ENCODE measurements around the gene NOVA1. TPM values are rescaled to one million over a fixed set of nuclear protein-coding genes. Genes with fewer than 3 reads are reported as not detected.

Gene NOVA1
- total and polyA plus RNA-seq, 2 donors (not counting 3 experiments of a cell fraction or from before 2014, with no cell fraction given), result 2.7 to 3.3 TPM

- H3K27ac ChIP-seq (ENCODE audit: insufficient read depth, low read depth, low read length), result no peak overlapping the region
- H3K9ac ChIP-seq (replicated peaks; ENCODE audit: extremely low read depth, insufficient read depth, low read length), result no peak overlapping the region
- H3K36me3 ChIP-seq (ENCODE audit: control insufficient read depth in 2 of 2, extremely low read depth in 1 of 2, insufficient read depth in 2 of 2, low read length in 2 of 2), result no peaks in the 10 kb centered on the region
- H3K9me1 ChIP-seq (replicated peaks; ENCODE audit: control insufficient read depth, extremely low read depth, insufficient read depth, low read length), result no peaks in the 10 kb centered on the region
- no peak overlapping the region for H3K4me2 ChIP-seq (ENCODE audit: insufficient read depth, low read length)
- DNase-seq (ENCODE audit: low read depth, low spot score) (no peak), FAIRE-seq (no peak)
- POLR2A ChIA-PET, result no interaction called here
- H2AFZ ChIP-seq (ENCODE audit: low read depth, low read length), result no peak overlapping the region
- no peaks in the 10 kb centered on the region for H3K27me3 ChIP-seq (ENCODE audit: control insufficient read depth in 2 of 2, insufficient read depth in 2 of 2, low read length in 2 of 2)
- H3K9me3 ChIP-seq (replicated peaks; ENCODE audit: control insufficient read depth, insufficient read depth, low read length), result no peaks in the 10 kb centered on the region
- no TSS peak for BruUV-seq (replicated peaks)
- no peaks in the 10 kb centered on the region for H4K20me1 ChIP-seq (replicated peaks; ENCODE audit: control insufficient read depth, extremely low read depth, insufficient read depth, low read length)
- TF ChIP-seq POLR2AphosphoS5 (IDR thresholded peaks at IDR 0.05; ENCODE audit: insufficient read depth, low read depth, low read length), result no peak
- TF ChIP-seq MYC (IDR thresholded peaks at IDR 0.05; ENCODE audit: low read depth, low read length), result no peak
- no peak for TF ChIP-seq POLR2A (IDR thresholded peaks at IDR 0.05; ENCODE audit: low read depth, low read length)
- TF ChIP-seq MAX (IDR thresholded peaks at IDR 0.05; ENCODE audit: insufficient read depth, insufficient read length), result no peak
- TF ChIP-seq FOS (IDR thresholded peaks at IDR 0.05; ENCODE audit: borderline replicate concordance, insufficient read depth, low read length), result no peak
- TF ChIP-seq GATA2 (IDR thresholded peaks at IDR 0.05; ENCODE audit: insufficient read depth, insufficient read length, low read depth, low read length), result no peak
- no peak for TF ChIP-seq JUN (IDR thresholded peaks at IDR 0.05; ENCODE audit: borderline replicate concordance, insufficient read depth, insufficient read length, low read depth)
- TF ChIP-seq CTCF (IDR thresholded peaks at IDR 0.05; ENCODE audit: extremely low read depth in 1 of 2, insufficient read depth in 1 of 2, low read depth in 1 of 2, low read length in 2 of 2), result no peak
- no peak for TF ChIP-seq EZH2 (IDR thresholded peaks at IDR 0.05; ENCODE audit: borderline replicate concordance, low read depth, low read length, severe bottlenecking)
- no peak overlapping the region for H3K4me3 ChIP-seq (replicated peaks in 1 of 3; ENCODE audit: insufficient read depth in 1 of 3, low read depth in 1 of 3, low read length in 3 of 3)
- CTCF ChIA-PET, result no interaction called here
- no peaks in the 10 kb centered on the region for H3K79me2 ChIP-seq (ENCODE audit: control insufficient read depth, insufficient read depth, low read length)
- H3K4me1 ChIP-seq (ENCODE audit: control insufficient read depth, extremely low read depth, insufficient read depth, low read length), result no peaks in the 10 kb centered on the region
- dilution Hi-C loops (cut with MboI; ENCODE audit: extremely low pct_ligation_motif_present, low sequenced_read_pairs) (no loop called here), intact Hi-C loops (cut with micrococcal nuclease) (no loop called here)
These were observed 65.9 kb downstream of the NOVA1 start for GRCh38 chr14:26531894-26532293.

Measured in endothelial cell of umbilical vein (primary cell).